GM23338 (cell line): ENCODE measurements around the gene C14orf180.

Experiments
- CTCF ChIP-seq, 2 experiments: fragments of 200-600 bp in 1 of 2; sonication (generic) in 1 of 2; conservative IDR thresholded peaks; 2 replicates each; pipeline versions ENCODE4 v1.5.1 to v1.6.1; 2016 to 2017; ENCODE audit warnings: antibody characterized with exemption in 2 of 2, low read depth in 2 of 2, mild to moderate bottlenecking in 2 of 2, moderate library complexity in 1 of 2
- JUNB ChIP-seq: IDR thresholded peaks from one replicate; pipeline ENCODE4 v1.6.1; 2016; ENCODE audit warnings: antibody characterized with exemption; ENCODE audit not compliant: unreplicated experiment
- POLR2AphosphoS5 ChIP-seq: IDR thresholded peaks from 2 replicates; pipeline ENCODE4 v1.6.1; 2016; ENCODE audit warnings: antibody characterized with exemption, low read depth

GRCh38 chr14:104594310-104595046 is 14.9 kb downstream of the C14orf180 start:
- TF ChIP-seq JUNB (no peak), CTCF (conservative IDR thresholded peaks at IDR 0.05; ENCODE audit: low read depth in 2 of 2) (no peak), POLR2AphosphoS5 (no peak)
